ENCODE measurements around the gene C6orf118. TPM values are rescaled to one million over a fixed set of nuclear protein-coding genes. Genes with fewer than 3 reads are reported as not detected.

Gene C6orf118
- total and polyA plus RNA-seq, 10 of the 15 experiments (the other 5 are each of a cell fraction or from before 2014, with no cell fraction given) = not detected

DNA sequence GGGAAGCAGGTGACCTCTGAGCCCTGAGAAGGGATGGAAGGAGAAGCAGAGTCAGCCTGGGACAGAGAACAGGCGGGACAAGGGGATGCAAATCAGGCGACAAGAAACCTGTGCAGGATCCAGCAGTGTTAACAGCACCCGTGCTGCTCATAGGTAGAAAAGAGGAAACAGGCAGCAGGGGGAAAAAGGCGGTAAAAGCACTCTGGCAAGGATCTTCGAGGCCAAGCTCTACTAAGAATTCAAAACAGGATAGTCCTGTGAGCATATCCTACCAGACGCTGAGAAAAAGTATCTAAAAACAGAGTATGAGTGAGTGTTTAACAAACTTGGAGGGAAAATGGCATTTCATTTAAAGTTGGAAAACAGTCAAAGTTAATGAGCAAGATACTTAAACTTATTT is 16.7 kb downstream of the C6orf118 start:
- H2AFZ ChIP-seq (ENCODE audit: control insufficient read depth, low read depth, low read length) = no peak overlapping the region
- no peaks in the 10 kb centered on the region for H3K4me1 ChIP-seq (ENCODE audit: control insufficient read depth, insufficient read depth, low read length)
- H3K27me3 ChIP-seq (replicated peaks in 1 of 2; ENCODE audit: control insufficient read depth in 2 of 2, insufficient read depth in 2 of 2, low read length in 1 of 2) = no peaks in the 10 kb centered on the region
- no peak overlapping the region for H3K4me3 ChIP-seq
- ChIA-PET CTCF (no interaction called here), RAD21 (ENCODE audit: unreplicated experiment) (no interaction called here), SMC1A (ENCODE audit: uncharacterized antibody, unreplicated experiment) (no interaction called here), POLR2A (no interaction called here)
- no TSS peak for BruUV-seq (replicated peaks)
- H3K9ac ChIP-seq (ENCODE audit: control insufficient read depth, insufficient read depth, low read length) = no peak overlapping the region
- H3K27ac ChIP-seq (ENCODE audit: control insufficient read depth, insufficient read depth) = no peak overlapping the region
- H3K36me3 ChIP-seq (ENCODE audit: control insufficient read depth in 2 of 2, insufficient read depth in 2 of 2, low read length in 1 of 2) = no peaks in the 10 kb centered on the region
- TF ChIP-seq NR2C2 (IDR thresholded peaks at IDR 0.05; ENCODE audit: borderline replicate concordance, control insufficient read depth, insufficient read length, low read depth) (no peak), KAT2A (conservative IDR thresholded peaks at IDR 0.05; ENCODE audit: control insufficient read depth, low read depth, low read length) (no peak), BRCA1 (IDR thresholded peaks at IDR 0.05; ENCODE audit: low read depth, low read length) (no peak)
- TF ChIP-seq, protein P1, sequence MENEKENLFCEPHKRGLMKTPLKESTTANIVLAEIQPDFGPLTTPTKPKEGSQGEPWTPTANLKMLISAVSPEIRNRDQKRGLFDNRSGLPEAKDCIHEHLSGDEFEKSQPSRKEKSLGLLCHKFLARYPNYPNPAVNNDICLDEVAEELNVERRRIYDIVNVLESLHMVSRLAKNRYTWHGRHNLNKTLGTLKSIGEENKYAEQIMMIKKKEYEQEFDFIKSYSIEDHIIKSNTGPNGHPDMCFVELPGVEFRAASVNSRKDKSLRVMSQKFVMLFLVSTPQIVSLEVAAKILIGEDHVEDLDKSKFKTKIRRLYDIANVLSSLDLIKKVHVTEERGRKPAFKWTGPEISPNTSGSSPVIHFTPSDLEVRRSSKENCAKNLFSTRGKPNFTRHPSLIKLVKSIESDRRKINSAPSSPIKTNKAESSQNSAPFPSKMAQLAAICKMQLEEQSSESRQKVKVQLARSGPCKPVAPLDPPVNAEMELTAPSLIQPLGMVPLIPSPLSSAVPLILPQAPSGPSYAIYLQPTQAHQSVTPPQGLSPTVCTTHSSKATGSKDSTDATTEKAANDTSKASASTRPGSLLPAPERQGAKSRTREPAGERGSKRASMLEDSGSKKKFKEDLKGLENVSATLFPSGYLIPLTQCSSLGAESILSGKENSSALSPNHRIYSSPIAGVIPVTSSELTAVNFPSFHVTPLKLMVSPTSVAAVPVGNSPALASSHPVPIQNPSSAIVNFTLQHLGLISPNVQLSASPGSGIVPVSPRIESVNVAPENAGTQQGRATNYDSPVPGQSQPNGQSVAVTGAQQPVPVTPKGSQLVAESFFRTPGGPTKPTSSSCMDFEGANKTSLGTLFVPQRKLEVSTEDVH (IDR thresholded peaks at IDR 0.05; ENCODE audit: low read depth, partially characterized antibody) = no peak
- TF ChIP-seq, protein P2, sequence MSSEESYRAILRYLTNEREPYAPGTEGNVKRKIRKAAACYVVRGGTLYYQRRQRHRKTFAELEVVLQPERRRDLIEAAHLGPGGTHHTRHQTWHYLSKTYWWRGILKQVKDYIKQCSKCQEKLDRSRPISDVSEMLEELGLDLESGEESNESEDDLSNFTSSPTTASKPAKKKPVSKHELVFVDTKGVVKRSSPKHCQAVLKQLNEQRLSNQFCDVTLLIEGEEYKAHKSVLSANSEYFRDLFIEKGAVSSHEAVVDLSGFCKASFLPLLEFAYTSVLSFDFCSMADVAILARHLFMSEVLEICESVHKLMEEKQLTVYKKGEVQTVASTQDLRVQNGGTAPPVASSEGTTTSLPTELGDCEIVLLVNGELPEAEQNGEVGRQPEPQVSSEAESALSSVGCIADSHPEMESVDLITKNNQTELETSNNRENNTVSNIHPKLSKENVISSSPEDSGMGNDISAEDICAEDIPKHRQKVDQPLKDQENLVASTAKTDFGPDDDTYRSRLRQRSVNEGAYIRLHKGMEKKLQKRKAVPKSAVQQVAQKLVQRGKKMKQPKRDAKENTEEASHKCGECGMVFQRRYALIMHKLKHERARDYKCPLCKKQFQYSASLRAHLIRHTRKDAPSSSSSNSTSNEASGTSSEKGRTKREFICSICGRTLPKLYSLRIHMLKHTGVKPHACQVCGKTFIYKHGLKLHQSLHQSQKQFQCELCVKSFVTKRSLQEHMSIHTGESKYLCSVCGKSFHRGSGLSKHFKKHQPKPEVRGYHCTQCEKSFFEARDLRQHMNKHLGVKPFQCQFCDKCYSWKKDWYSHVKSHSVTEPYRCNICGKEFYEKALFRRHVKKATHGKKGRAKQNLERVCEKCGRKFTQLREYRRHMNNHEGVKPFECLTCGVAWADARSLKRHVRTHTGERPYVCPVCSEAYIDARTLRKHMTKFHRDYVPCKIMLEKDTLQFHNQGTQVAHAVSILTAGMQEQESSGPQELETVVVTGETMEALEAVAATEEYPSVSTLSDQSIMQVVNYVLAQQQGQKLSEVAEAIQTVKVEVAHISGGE (CRISPR knock-in tag; IDR thresholded peaks at IDR 0.05) = no peak
- DNase-seq (ENCODE audit: low read depth, low spot score) (no peak), FAIRE-seq (no peak), ATAC-seq (no peak)
- H4K20me1 ChIP-seq (ENCODE audit: control insufficient read depth, insufficient read depth) = no peaks in the 10 kb centered on the region
- in situ Hi-C loops (cut with MboI) = no loop called here
- intact Hi-C loops (cut with micrococcal nuclease; ENCODE audit: unreplicated experiment) = no loop called here
- H3K79me2 ChIP-seq (ENCODE audit: control insufficient read depth, insufficient read depth, low read length) = no peaks in the 10 kb centered on the region
- 37% methylated on average over 6 of the region's 6 CpGs for WGBS (ENCODE audit: insufficient coverage, insufficient replicate concordance, low lambda C conversion rate, missing lambda C conversion rate)
- H3K9me3 ChIP-seq (replicated peaks; ENCODE audit: control insufficient read depth, insufficient read depth, low read length) = no peaks in the 10 kb centered on the region
- no peak overlapping the region for H3K4me2 ChIP-seq (ENCODE audit: control insufficient read depth, insufficient read depth)

Data from GM12878 (cell line).